CD4-positive, alpha-beta T cell treated with Interleukin-6 at 100 ng/mL for 8 hours (primary cell): ENCODE measurements around the gene TSSC4.

Experiments used
- DNase-seq: peaks from one replicate; pipeline ENCODE4 v3.0.0-alpha.2; 2020; ENCODE audit warnings: mixed read lengths, low spot score

The TSSC4 gene

GRCh38 chr11:2400762-2401435 lies 349 bp downstream of the TSSC4 start:
- no peak for DNase-seq

GRCh38 chr11:2401436-2401984 lies 960 bp downstream of the TSSC4 start:
- DNase-seq, result no peak

GRCh38 chr11:2402106-2402505 lies 1.6 kb downstream of the TSSC4 start:
- DNase-seq, result no peak

- no peak for DNase-seq
These were observed 2.5 kb downstream of the TSSC4 start for GRCh38 chr11:2402890-2403645.

GRCh38 chr11:2404735-2405196 lies 4.2 kb downstream of the TSSC4 start:
- DNase-seq, result no peak

GRCh38 chr11:2406451-2406850 lies 5.9 kb downstream of the TSSC4 start:
- no peak for DNase-seq

- no peak for DNase-seq
These were observed 6.4 kb downstream of the TSSC4 start for GRCh38 chr11:2406878-2407410.

- DNase-seq, result no peak
These were observed 8.1 kb downstream of the TSSC4 start for GRCh38 chr11:2408671-2409070.

- DNase-seq, result no peak
These were observed 8.6 kb downstream of the TSSC4 start for GRCh38 chr11:2409126-2409525.

GRCh38 chr11:2409611-2410468 lies 9.3 kb downstream of the TSSC4 start:
- no peak for DNase-seq

- DNase-seq, result no peak
These were observed 10.1 kb downstream of the TSSC4 start for GRCh38 chr11:2410616-2411015.

- DNase-seq, result no peak
These were observed 11.1 kb downstream of the TSSC4 start for GRCh38 chr11:2411446-2412305.

- DNase-seq, result no peak
These were observed 11.8 kb downstream of the TSSC4 start for GRCh38 chr11:2412323-2412722.

- no peak for DNase-seq
These were observed 13.4 kb downstream of the TSSC4 start for GRCh38 chr11:2413742-2414579.

- no peak for DNase-seq
These were observed 14.1 kb downstream of the TSSC4 start for GRCh38 chr11:2414616-2415015.

- DNase-seq, result no peak
These were observed 14.6 kb downstream of the TSSC4 start for GRCh38 chr11:2415171-2415570.

GRCh38 chr11:2415601-2416380 lies 15.2 kb downstream of the TSSC4 start:
- no peak for DNase-seq

- DNase-seq, result no peak
These were observed 16.2 kb downstream of the TSSC4 start for GRCh38 chr11:2416765-2417164.
